Activated T-cell treated with anti-CD3 and anti-CD28 coated beads, Interleukin-2, amount 50 U/mL, for 48 hours (primary cell): Measurements from ENCODE around the gene PRDM4.

Experiments
- DNase-seq, 2 experiments: peaks; one replicate each; pipeline ENCODE4 v3.0.0-alpha.2; 2020

PRDM4 gene

GRCh38 chr12:107684029-107684795 is 76.7 kb downstream of the PRDM4 start:
- DNase-seq, result no peak
